ENCODE results near the gene PPP1R13B. TPM values are rescaled to one million over a fixed set of nuclear protein-coding genes. Genes with fewer than 3 reads are reported as not detected.

The PPP1R13B gene
- polyA plus RNA-seq, 1 donor (not counting 4 experiments of a cell fraction or from before 2014, with no cell fraction given), result 7.7 TPM

DNA sequence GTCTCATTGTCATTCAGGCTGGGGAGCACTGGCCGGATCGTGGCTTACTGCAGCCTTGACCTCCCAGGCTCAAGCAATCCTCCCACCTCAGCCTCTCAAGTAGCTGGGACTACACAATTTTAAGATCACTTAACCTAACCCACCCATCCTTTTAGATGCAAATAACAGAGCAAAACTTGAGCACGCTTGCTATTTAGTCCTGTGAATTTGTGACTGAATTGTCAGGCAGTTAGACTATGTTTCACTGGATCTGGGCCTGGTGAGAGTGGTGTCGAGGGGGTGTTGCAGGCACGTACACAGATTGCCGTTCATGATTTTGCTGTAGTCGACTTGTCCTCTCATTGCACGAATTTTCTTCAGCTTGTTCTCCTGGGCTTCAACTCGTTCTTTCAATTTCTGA is 93.6 kb downstream of the PPP1R13B start:
- H3K79me2 ChIP-seq (ENCODE audit: control insufficient read depth, insufficient read depth, low read length), result no peaks in the 10 kb centered on the region
- H4K20me1 ChIP-seq (ENCODE audit: control insufficient read depth, extremely low read depth, insufficient read depth, low read length), result no peaks in the 10 kb centered on the region
- H3K9me3 ChIP-seq (ENCODE audit: control insufficient read depth, low read depth, low read length), result no peaks in the 10 kb centered on the region
- TF ChIP-seq EZH2 (IDR thresholded peaks at IDR 0.05; ENCODE audit: low read length), result no peak
- TF ChIP-seq, protein P1, sequence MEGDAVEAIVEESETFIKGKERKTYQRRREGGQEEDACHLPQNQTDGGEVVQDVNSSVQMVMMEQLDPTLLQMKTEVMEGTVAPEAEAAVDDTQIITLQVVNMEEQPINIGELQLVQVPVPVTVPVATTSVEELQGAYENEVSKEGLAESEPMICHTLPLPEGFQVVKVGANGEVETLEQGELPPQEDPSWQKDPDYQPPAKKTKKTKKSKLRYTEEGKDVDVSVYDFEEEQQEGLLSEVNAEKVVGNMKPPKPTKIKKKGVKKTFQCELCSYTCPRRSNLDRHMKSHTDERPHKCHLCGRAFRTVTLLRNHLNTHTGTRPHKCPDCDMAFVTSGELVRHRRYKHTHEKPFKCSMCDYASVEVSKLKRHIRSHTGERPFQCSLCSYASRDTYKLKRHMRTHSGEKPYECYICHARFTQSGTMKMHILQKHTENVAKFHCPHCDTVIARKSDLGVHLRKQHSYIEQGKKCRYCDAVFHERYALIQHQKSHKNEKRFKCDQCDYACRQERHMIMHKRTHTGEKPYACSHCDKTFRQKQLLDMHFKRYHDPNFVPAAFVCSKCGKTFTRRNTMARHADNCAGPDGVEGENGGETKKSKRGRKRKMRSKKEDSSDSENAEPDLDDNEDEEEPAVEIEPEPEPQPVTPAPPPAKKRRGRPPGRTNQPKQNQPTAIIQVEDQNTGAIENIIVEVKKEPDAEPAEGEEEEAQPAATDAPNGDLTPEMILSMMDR (optimal IDR thresholded peaks at IDR 0.05 in 1 of 3, IDR thresholded peaks at IDR 0.05 in 1 of 3, conservative IDR thresholded peaks at IDR 0.05 in 1 of 3; ENCODE audit: extremely low read depth in 1 of 3, insufficient read depth in 2 of 3, low read length in 3 of 3), result no peak
- DNase-seq (ENCODE audit: low read depth, low spot score) (no peak), FAIRE-seq (no peak)
- peaks cover 3 to 9% of the 10 kb centered on the region in 2 experiments for H3K36me3 ChIP-seq (ENCODE audit: control insufficient read depth in 2 of 2, extremely low read depth in 1 of 2, insufficient read depth in 2 of 2, low read length in 2 of 2)
- no peak overlapping the region for H3K4me2 ChIP-seq (ENCODE audit: control insufficient read depth, extremely low read depth, insufficient read depth, low read depth, low read length)
- no peaks in the 10 kb centered on the region for H3K9me1 ChIP-seq (ENCODE audit: control insufficient read depth, extremely low read depth, insufficient read depth, low read length)
- no peak overlapping the region for H3K9ac ChIP-seq (ENCODE audit: control insufficient read depth, extremely low read depth, insufficient read depth, low read length)
- H3K27me3 ChIP-seq (ENCODE audit: control insufficient read depth, extremely low read depth, insufficient read depth, low read length), result no peaks in the 10 kb centered on the region
- peaks cover 6% of the 10 kb centered on the region for H3K4me1 ChIP-seq (ENCODE audit: control insufficient read depth, extremely low read depth, insufficient read depth, low read length)
- no peak overlapping the region for H3K4me3 ChIP-seq (ENCODE audit: control insufficient read depth in 2 of 3, extremely low read depth in 1 of 3, insufficient read depth in 2 of 3, low read depth in 1 of 3, low read length in 3 of 3)
- no peak overlapping the region for H2AFZ ChIP-seq (ENCODE audit: control insufficient read depth, low read length)
- dilution Hi-C loops (cut with MboI; ENCODE audit: extremely low pct_ligation_motif_present, low sequenced_read_pairs), result no loop called here
- H3K27ac ChIP-seq (ENCODE audit: control insufficient read depth, insufficient read depth, low read length), result no peak overlapping the region

DNA sequence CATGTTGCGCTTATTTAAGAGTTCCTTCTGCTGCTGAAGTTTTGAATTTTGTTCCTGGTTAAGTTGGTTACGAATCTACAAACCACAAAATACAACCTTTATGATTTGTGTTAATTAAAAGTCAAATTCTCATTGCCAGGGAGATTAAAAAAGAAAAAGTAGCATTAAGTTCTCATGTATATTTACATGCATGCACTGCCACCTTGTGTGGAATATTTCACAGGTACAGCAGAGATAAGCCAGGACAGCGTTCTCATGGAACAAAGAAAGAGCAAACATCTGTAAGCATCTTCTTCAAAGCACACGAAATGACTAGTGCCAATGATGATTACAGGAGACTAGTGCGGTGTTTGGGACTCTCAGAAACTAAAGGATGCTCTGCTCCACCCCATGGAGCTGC is 97.5 kb downstream of the PPP1R13B start:
- dilution Hi-C loops (cut with MboI; ENCODE audit: extremely low pct_ligation_motif_present, low sequenced_read_pairs), result no loop called here
- H3K27me3 ChIP-seq (ENCODE audit: control insufficient read depth, extremely low read depth, insufficient read depth, low read length), result no peaks in the 10 kb centered on the region
- H3K9me1 ChIP-seq (ENCODE audit: control insufficient read depth, extremely low read depth, insufficient read depth, low read length), result no peaks in the 10 kb centered on the region
- TF ChIP-seq, protein P1 (optimal IDR thresholded peaks at IDR 0.05 in 1 of 3, IDR thresholded peaks at IDR 0.05 in 1 of 3, conservative IDR thresholded peaks at IDR 0.05 in 1 of 3; ENCODE audit: extremely low read depth in 1 of 3, insufficient read depth in 2 of 3, low read length in 3 of 3), result no peak
- TF ChIP-seq EZH2 (IDR thresholded peaks at IDR 0.05; ENCODE audit: low read length), result no peak
- no peaks in the 10 kb centered on the region for H3K4me1 ChIP-seq (ENCODE audit: control insufficient read depth, extremely low read depth, insufficient read depth, low read length)
- H3K79me2 ChIP-seq (ENCODE audit: control insufficient read depth, insufficient read depth, low read length), result no peaks in the 10 kb centered on the region
- H3K4me3 ChIP-seq (ENCODE audit: control insufficient read depth in 2 of 3, extremely low read depth in 1 of 3, insufficient read depth in 2 of 3, low read depth in 1 of 3, low read length in 3 of 3), result no peak overlapping the region
- H3K27ac ChIP-seq (ENCODE audit: control insufficient read depth, insufficient read depth, low read length), result no peak overlapping the region
- H3K9ac ChIP-seq (ENCODE audit: control insufficient read depth, extremely low read depth, insufficient read depth, low read length), result no peak overlapping the region
- H2AFZ ChIP-seq (ENCODE audit: control insufficient read depth, low read length), result no peak overlapping the region
- DNase-seq (ENCODE audit: low read depth, low spot score), result no peak
- peaks cover 15 to 23% of the 10 kb centered on the region in 2 experiments for H3K36me3 ChIP-seq (ENCODE audit: control insufficient read depth in 2 of 2, extremely low read depth in 1 of 2, insufficient read depth in 2 of 2, low read length in 2 of 2)
- no peak for FAIRE-seq
- no peaks in the 10 kb centered on the region for H4K20me1 ChIP-seq (ENCODE audit: control insufficient read depth, extremely low read depth, insufficient read depth, low read length)
- no peaks in the 10 kb centered on the region for H3K9me3 ChIP-seq (ENCODE audit: control insufficient read depth, low read depth, low read length)
- H3K4me2 ChIP-seq (ENCODE audit: control insufficient read depth, extremely low read depth, insufficient read depth, low read depth, low read length), result no peak overlapping the region
